ENCODE results near the gene LRSAM1.

DNA sequence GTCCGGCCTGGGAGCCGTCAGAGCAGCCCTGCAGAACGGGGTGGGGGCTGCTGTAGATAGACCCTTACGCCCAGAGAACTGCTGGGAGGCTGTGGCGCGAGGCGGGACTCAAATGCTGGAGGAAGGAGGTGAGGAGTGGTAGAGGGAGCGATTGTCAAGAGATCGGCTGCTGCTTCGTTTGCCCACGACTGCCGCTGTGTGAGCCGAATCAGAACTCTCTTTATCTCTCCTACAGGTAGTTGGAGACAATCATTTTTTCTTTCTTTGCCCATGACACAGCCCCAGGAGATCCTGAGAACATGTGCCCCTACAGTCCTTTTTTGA is 26.7 kb upstream of the LRSAM1 start:
- TF ChIP-seq, protein P1, sequence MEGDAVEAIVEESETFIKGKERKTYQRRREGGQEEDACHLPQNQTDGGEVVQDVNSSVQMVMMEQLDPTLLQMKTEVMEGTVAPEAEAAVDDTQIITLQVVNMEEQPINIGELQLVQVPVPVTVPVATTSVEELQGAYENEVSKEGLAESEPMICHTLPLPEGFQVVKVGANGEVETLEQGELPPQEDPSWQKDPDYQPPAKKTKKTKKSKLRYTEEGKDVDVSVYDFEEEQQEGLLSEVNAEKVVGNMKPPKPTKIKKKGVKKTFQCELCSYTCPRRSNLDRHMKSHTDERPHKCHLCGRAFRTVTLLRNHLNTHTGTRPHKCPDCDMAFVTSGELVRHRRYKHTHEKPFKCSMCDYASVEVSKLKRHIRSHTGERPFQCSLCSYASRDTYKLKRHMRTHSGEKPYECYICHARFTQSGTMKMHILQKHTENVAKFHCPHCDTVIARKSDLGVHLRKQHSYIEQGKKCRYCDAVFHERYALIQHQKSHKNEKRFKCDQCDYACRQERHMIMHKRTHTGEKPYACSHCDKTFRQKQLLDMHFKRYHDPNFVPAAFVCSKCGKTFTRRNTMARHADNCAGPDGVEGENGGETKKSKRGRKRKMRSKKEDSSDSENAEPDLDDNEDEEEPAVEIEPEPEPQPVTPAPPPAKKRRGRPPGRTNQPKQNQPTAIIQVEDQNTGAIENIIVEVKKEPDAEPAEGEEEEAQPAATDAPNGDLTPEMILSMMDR (IDR thresholded peaks at IDR 0.05; ENCODE audit: borderline replicate concordance, extremely low read depth, low read length, poor library complexity, severe bottlenecking), result no peak
- TF ChIP-seq EZH2 (IDR thresholded peaks at IDR 0.05; ENCODE audit: borderline replicate concordance, low read depth, low read length, severe bottlenecking), result no peak

Data from DND-41 (cell line).